GM10266 (cell line): ENCODE results near the gene RSF1.
"Not testable (repeated sequence)": the region's sequence is repeated elsewhere in the genome, so short reads cannot be mapped to it uniquely, and the experiment has no call there.

Experiments
- DNase-seq: peaks from one replicate; pipeline ENCODE4 v3.0.0; 2012; ENCODE audit errors: extremely low spot score
- CTCF ChIP-seq: IDR thresholded peaks from 2 replicates; pipeline ENCODE4 v1.5.1; 2012; ENCODE audit warnings: mild to moderate bottlenecking, low read depth; ENCODE audit not compliant: control insufficient read depth, insufficient read depth; ENCODE audit errors: missing control alignments

The RSF1 gene

DNA sequence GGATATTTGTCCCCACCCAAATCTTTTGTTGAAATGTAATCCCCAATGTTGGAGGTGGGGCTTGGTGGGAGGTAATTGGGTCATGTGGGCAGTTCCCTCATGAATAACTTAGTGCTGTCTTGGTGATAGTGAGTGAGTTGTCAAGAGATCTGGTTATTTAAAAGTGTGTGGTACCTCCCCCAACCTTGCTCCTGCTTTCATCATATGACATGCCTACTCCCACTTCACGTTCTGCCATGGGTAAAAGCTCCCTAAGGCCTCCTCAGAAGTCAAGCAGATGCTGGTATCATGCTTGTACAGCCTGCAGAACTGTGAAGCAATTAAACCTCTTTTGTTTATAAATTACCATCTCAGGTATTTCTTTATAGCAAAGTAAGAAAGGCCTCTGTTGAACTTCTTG is 31.0 kb upstream of the RSF1 start:
- TF ChIP-seq CTCF, result no peak
- DNase-seq, result no peak

DNA sequence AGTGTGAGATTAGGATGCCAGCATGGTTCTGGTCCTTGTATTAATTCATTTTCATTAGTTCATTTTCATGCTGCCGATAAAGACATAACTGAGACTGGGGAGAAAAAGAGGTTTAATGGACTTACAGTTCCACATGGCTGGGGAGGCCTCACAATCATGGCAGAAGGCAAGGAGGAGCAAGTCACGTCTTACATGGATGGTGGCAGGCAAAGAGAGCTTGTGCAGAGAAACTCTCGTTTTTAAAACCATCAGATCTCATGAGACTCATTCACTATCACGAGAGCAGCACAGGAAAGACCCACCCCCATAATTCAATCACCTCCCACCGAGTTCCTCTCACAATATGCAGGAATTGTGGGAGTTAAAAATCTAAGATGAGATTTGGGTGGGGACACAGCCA is 23.2 kb upstream of the RSF1 start:
- not testable (repeated sequence) for DNase-seq

DNA sequence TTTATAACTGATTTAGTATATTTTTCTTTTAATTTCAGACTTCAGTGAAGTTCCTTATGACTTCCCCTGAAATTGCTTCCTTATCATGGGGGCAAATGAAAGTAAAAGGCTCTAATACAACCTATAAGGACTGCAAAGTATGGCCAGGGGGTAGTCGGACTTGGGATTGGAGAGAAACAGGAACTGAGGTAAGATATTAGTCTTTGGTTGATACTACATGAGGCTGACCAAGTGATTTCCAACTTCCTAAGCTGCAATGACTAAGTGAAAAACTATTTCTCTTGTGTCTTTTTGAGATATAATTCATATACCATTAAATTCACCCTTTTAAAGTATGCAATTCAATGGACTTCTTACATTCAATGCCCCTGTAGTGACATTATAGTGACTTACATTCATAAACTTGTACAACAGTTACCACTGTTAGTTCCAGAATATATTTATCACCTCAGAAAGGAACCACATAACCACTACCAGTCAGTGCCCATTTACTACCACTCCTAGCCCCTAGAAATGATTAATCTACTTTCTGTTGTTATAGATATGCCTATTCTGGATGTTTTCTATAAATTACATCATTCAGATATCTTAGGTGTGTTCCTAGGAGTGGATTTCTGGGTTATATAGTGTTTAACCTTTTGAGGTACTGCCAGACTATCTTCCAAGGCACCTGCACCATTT is 22.1 kb upstream of the RSF1 start:
- DNase-seq, result no peak
- no peak for TF ChIP-seq CTCF

DNA sequence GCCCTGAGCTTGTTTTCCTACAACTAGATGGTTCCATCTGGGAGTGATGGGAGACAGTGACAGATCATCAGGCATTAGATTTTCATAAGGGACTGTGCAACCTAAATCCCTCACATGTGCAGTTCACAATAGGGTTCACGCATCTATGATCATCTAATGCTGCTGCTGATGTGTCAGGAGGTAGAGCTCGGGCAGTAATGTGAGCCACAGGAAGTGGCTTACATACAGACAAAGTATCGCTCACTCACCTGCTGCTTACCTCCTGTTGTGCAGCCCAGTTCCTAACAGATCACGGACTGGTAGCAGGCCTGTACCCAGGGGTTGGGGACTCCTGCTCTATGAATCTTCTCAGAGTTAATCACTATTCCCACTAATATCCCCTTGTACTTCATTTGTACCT is 12.8 kb upstream of the RSF1 start:
- DNase-seq, result no peak
- TF ChIP-seq CTCF, result no peak

DNA sequence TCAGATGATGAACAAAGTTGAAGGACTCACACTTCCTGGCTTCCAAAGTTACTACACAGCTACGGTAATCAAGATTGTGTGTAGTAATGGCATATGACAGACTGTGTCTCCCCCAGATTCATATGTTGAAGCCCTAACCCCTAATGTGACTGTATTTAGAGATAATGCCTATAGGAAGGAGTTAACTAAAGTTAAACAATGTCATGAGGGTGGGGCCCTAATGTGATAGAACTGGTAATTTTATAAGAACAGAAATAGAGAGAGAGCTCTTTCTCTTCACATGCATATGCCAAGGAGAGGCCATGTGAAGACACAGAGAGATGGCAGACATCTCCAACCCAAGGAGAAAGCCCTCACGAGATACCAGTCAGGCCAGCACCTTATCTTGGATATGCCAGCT is 8.4 kb upstream of the RSF1 start:
- DNase-seq, result no peak
- TF ChIP-seq CTCF, result no peak

GRCh38 chr11:77823775-77824174 is 3.3 kb upstream of the RSF1 start:
- no peak for TF ChIP-seq CTCF
- DNase-seq, result no peak

DNA sequence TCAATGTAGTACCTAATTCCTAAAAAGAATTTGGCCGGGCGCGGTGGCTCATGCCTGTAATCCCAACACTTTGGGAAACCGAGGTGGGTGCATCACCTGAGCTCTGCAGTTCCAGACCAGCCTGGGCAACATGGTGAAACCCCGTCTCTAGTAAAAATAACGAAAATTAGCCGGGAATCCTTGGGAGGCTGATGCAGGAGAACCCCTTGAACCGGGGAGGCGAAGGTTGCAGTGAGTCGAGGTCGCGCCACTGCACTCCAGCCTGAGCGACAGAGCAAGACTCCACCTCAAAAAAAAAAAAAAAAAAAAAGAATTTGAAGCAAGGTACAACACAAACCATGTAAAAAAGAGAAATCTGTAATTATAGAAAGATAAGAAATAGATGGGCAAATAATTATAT is 1.6 kb upstream of the RSF1 start:
- not testable (repeated sequence) for DNase-seq

DNA sequence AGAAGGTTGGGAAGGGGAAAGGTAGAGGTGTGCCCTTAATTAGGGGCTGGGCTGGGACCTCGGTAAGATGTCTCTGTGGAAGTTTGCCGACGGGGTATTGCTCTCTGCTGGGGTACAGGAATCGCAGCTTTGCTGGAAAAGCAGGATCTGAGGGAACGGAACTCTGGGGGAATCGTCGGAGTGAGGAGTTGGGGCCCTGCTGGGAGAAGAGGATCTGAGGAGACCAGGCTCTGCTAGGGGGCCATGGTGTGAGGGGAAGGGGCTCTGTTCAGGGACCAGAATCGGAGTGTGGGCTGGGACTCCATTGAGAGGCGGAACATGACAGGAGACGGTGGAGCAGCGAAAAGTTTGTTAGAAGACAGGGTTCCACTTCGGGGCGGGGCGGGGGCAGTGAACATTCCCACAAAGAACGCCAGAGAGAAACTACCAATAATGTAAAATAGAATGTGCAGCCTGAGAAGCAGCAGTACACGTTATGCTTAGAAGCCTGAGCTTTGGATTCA is 878 bp upstream of the RSF1 start:
- peak; percentile 7 for DNase-seq
- TF ChIP-seq CTCF, result no peak
